Stimulated activated CD4-positive, alpha-beta T cell treated with anti-CD3 and anti-CD28 coated beads, Interleukin-15, amount 100 ng/mL, for 48 hours (primary cell): ENCODE results near the gene GSK3B.

Source experiments
- DNase-seq, 2 donors: peaks; one replicate each; pipeline ENCODE4 v3.0.0-alpha.2; 2020; ENCODE audit warnings: low read depth in 2 of 2

GSK3B gene

DNA sequence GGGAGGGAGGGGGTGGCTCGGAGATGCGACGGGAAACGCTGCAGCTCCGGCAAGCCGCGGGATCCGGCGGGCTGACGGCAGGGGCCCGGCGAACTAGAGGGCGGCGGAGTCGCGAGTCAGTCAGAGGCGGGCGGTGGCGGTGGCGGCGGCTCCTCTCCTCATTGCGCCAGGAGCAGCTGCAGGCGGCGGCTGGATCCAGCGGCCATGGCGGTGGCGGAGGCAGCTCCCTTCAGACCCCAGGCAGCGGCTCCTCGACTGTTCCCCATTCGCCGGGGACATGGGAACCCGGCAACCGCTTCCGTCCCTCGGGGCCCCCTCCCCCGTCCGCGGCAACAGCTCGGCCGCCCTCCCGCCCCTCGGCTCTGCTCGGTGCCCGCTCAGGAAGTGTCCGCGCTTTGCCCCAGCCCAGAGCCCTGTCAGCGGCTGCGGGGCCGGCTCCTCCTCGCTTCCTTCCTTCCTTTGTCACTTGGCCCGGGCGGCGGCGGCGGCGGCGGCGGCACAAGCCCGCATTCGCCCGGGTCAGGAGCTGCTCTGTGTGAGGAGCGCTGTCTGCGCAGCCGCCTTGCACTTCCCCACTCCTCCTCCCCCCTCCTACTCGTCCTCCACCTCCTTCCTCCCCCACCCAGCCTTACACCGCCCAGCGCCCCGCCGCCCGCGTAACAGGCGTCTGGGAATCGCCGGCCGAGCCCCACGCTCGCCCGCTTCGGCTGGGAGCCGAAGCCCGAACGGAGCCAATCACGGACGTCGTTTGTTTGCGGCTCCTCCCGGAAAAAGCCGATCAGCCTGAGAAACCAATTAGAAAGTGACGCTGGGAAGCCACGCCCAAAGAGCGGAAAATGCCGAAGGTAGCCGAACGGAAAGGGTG lies at the start of gene GSK3B:
Gene GSK3B (minus strand): TSS at position 537 of the 865 bp plus-strand sequence. CDS start 1,013 bp downstream, outside the sequence.
- peak; percentile 63 to 64 for DNase-seq

DNA sequence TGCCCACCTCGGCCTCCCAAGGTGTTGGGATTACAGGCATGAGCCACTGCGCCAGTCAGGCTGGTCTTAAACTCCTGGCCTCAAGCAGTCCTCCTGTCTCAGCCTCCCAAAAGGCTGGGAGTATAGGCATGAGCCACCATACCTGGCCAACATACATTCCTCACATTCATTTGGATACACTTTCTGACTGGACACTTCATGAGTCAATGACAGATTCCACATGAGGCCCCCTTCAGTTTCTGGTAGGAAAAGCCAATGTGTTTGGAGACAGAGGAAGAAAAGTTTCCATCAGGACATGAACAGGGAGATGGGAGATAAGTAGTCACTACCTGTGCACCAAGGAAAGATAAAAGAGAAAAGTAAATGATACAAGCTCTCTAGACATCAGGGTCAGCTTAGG lies 49.4 kb upstream of the GSK3B start:
- DNase-seq: no peak

DNA sequence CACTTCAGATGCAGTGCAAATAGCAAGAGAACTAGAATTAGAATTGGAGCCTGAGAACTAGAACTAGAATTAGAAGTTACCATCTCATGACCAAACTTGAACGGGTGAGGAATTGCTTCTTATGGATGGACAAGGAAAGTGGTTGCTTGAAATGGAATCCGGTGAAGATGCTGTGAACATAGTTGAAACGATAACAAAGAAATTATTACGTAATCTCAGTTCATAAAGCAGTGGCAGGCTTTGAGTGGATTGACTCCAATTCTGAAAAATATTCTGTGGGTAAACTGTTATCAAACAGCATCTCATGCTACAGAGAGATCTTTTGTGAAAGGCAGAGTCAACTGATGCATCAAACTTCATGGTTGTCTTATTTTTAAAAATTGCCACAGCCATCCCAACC lies 48.0 kb upstream of the GSK3B start:
- no peak for DNase-seq

DNA sequence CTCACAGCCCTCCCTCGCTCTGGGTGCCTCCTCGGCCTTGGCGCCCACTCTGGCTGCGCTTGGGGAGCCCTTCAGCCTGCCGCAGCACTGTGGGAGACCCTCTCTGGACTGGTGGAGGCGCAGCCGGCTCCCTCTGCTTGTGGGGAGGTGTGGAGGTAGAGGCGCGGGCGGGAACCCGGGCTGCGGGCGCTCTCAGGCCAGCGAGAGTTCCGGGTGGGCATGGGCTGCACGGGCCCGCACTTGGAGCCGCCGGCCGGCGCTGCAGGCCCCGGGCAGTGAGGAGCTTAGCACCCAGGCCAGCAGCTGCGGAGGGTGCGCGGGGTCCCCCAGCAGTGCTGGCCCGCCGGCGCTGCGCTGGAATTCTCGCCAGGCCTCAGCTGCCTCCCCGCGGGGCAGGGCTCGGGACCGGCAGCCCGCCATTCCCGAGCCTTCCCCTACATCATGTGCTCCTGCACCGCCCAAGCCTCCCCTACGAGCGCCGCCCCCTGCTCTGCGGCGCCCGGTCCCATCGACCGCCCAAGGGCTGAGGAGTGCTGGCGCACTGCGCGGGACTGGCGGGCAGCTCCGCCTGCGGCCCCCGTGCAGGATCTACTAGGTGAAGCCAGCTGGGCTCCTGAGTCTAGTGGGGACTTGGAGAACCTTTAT lies 46.0 kb upstream of the GSK3B start:
- no peak for DNase-seq

DNA sequence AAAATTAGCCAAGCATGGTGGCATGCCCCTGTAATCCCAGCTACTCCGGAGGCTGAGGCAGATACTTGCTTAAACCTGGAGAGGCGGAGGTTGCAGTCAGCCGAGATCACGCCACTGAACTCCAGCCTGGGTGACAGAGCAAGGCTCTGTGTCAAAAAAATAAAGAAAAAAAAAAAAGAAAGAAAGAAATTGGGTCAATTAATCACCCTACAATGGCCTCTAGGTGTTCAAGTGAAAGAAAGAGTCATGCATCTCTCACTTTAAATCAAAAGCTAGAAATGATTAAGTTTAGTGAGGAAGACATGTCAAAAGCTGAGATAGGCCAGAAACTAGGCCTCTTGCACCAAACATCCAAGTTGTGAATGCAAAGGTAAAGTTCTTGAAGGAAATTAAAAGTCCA lies 44.9 kb upstream of the GSK3B start:
- no peak for DNase-seq

DNA sequence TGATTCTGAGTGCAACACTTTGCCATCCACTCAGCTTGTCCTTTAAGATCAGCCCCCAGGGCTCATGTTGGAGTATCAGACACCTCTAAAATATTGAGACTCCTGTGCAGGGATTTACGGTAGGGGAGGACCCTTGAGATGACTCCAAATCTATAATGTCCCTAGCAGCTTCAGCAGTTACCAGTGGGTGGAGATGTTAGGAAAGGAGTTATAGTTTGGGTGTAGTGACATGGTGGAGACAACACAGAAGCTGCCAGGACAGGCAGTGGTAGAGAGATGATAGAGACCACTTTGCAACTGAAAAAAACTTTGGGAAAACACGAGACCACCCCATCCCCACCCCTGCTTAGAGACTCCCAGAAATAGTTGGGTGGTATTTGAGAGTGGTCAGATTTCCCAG lies 43.3 kb upstream of the GSK3B start:
- no peak for DNase-seq

DNA sequence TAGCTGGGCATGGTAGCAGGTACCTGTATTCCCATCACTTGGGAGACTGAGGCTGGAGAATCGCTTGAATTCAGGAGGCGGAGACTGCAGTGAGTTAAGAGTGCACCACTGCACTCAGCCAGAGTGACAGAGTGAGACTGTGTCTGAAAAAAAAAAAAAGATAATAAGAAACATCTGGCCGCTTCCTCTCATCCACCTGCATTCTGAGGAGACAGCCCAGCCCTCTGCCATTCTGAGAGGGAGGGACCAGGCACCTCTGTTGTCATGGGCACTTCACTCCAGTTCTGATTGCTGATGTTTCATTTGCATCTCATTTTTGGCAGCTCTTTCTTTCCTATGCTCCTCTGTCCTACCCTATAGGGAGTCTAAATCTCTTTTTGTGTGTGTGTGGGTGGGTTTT lies 36.4 kb upstream of the GSK3B start:
- no peak for DNase-seq

DNA sequence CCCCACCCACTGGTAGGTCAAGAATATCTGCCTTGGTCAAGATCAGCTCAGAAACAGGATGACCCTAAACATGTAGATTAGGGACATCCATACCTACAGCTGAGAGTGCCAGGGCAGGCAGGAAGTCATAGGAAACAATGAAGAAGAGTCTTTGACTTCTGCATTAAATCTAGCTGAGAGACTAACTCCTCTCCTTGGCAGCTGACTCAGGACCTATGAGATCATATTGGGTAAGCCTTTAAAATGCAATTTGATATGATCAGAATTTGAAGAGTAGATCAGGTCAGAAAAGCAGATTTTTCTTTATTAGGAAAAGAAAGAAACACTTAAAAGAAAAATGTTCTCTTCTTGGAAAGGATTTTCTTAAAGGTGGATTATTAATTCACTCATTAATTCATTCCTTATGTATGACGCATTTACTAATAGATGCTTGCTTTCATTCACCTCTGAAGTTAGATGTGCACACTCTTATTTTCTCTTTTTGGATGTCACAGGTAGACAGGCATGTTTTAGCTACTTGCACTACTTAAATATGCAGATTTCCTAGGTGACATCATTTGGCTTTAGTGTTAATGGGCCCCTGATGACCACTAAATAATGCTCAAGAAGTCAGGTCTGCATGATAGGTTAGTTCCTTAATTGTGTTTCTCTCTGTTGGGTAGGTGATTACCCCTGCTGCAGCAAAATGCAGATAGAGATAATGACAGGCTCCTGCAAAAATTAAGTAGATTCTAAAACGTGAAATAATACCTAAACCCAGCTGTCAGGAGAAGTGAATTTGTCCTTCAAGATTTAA lies 35.7 kb upstream of the GSK3B start:
- no peak for DNase-seq

DNA sequence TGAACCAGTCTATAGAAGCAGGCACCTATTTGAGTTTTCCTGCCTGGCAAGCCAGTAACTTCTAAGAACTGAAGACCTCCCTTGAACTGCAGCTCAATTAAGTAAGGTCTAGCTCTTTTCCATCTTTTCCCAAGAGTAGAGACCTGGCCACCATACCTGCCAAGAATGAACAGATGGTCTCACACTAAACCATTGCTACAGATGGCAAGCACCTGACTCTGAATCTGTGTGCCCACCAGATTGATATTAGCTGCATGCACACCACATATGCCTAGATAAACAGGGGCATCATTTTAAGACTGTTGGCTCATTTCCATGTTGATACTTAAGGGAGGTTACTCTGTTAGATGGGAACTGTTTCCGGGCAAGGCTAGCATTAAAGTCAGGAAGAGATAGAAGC lies 34.8 kb upstream of the GSK3B start:
- DNase-seq: no peak

DNA sequence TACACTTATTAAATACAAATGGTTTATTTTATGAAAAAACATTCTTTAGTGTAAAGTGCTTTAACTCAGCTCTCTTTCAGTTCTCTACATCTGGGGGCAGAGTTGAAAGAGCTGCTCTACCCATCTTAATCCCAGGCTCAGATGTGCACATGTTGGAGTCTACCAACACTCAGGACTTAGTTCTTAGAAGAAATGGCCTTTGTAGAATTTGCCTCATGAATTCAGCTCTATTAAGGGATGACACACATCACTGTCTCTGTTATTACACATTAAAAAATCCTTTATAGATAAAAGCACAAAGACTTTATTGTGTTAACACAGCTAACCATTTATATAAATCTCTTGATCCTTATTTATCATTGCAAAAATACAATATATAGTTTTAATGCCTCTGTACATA lies 31.7 kb upstream of the GSK3B start:
- DNase-seq: no peak

DNA sequence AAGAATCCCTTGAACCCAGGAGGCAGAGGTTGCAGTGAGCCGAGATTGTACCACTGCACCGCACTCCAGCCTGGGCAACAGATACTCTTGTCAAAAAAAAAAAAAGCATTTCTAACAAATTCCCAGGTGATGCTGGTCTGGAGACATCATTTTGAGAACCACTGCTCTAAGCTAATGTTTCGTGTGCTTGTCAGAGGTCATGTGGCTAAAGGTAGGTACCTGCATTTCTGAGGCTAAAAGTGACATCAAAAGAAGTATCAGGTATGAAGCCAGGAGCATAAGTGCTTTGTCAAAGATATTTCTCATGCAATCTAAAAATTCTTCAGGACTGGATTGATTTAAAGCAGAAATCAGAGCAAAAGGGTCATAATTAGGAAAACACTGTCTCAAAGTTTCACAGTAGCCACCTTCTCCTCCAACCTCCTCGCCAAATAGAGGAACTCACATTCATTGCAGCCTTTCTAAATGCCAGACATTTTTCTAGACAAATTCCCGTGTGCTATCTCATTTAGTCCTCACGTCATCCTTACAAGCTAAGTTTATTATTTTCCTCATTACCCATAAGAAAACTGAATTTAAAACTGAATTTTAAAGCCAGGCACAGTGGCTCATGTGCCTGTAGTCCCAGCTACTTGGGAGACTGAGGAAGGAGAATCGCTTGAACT lies 25.7 kb upstream of the GSK3B start:
- DNase-seq: no peak

DNA sequence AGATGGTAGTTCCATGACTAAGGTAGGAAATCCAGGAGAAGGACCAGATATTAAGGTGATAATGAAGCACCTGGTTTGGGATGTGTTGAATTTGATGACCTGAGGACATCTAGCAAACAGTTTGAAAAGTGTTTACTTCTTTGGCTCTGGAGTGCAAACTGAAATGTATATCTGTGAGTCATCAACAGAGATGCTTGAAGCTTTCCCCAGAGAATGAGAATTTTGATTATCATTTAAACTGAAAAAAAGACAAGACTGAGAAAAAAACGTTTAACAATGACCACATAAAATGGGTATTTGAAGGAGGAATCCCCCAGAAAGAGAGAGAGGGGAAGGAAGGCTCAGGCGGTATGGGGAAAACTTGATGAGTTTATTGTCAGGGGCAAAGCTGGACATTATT lies 20.7 kb upstream of the GSK3B start:
- DNase-seq: no peak

DNA sequence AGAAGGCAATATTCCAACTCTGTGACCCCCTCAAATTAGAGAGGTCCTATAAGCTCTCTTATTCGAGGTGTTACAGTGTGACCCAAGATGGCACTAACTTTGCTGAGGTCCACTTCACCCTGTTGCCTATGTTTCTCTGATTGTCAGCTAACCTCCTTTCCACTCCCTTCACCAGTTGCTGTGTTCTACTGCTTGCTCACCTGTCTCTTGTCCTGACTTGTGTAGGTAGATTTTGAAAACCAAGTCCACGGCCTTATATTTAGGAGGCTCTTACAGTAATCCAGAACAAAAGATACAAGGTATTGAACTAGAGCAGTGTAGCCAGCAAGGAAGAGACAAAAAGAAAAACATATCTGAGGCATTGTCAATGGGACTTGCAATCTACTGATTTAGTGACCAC lies 20.1 kb upstream of the GSK3B start:
- no peak for DNase-seq

DNA sequence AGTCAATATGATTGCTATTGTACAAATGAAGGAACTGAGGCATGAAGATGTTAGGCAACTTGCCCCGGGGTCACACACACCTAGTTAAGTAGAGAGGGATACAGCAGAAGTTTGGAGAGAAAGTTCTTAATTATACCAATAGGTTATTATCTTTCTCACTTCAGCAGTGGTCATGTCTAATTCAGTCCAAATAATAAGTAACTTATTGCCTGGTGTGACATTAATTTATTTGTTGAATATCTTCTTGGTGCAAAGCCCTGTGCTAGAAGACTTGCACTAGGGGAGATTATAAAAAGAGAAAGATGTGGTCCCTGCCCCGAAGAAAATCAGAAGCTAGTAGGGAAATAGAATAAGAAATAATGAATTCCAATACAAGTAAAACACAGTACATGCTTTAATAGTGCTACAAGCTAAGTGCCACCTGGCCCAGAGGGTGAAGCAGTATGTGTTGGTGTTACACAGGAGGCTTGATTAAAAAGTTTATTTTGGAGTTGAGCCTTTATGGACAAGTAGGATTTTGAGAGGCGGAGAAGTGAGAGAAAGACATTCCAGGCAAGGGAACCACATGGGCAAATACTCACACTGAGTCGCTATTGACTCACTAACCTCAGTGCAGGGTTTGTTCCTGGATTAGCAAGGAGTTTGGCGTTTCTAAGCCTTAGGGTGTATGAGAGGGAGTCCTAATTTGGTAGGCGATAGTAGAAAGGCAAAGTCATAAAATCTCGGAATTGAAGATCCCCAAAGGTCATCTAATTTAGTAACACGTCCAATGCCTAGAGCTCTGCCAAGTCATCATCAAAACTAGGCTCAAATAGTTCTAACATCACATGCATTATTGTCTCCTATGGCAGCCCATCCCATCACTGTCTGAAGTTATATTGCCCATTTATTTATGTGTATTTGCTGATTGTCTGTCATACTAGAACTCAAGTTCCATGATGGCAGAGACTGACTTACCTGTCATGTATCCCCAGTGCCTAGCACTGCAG lies 19.2 kb upstream of the GSK3B start:
- DNase-seq: no peak

DNA sequence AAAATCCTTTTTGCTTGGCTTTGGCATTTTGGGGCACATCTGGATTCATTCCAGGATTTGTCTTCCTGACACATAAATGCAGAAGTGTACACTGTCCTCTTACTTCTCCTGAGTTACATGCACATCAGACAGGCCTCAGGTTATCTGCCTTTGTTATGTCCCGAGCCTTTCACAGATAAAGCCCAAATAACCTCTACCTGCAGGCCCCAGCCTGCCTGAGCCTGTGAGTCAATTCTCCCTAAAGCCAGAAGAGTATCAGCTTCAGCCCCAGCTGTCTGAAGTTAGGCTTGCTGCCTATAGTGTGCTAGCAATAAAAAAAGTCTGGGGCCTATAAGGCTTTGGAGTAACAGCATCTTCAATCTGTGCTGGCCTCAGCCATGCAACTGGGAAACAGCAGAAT lies 17.7 kb upstream of the GSK3B start:
- DNase-seq: no peak

DNA sequence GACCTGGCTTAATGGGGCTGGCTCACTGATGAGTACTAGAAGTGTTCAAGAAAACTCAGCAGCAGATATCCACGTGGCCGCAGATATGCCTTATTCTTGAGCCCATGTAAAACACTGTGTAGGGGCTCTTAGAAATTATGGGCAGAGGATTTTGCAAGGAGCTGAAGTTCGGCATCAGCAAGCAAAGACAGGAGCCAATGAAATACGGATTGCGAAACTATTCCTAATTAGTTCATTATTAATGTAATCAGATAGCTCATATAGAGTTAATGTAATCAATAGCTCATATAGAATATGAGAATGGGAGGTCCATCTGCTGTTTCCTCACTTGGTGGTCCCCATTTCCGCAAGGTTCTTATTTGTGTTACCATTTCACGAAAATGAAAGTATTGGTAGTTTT lies 9.0 kb upstream of the GSK3B start:
- no peak for DNase-seq

DNA sequence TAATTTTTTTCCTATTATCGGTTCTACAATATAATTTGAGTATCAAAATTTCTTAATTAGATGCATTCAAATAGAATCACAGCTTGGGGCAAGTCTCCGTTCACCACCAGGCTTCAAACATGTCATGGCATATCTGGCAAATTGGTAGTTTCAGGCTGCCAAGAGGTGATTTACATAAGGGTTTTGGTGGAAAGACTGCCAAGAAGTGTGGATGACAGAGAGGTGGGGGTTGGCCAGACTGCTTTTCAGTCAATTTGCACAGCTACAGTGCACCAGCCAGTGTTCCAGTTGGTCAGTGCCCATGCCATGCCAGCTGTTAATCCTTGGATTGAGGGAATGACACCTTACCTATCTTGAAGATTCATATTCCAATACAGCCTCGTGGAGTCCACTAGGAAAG lies 8.4 kb upstream of the GSK3B start:
- no peak for DNase-seq

DNA sequence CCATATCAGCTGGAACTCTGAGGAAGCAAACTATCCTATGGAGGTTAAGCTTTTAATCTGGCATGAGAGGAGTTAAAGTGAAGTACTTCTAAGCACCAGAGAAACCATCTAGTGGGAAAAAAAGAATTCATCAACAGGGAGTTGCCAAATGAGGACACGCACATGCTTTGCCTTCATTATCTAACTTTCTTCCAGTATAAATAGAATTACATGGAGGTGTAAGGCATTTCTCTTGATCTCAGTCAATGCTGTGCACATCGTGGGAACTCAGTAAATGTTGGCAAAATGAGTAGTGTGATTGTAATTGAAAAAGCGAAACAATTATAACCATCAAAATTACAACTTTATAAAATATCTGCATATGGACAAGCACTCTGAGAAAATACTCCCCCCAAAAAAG lies 8.0 kb upstream of the GSK3B start:
- no peak for DNase-seq

DNA sequence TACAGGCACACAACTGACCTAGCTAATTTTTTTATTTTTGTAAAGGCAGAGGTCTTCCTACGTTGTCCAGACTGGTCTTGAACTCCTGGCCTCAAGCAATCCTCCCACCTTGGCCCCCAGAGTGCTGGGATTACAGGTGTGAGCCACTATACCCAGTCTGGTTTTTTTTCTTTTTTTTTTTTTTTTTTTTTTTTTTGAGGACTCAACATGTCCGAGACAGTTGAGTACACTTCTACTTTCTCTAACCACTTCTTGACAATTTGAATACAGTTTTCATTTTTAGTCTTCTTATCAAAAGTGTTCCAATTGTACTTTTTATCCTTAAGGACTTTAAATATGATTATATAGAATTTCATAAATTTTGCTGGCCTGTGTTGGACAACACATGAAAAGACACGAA lies 7.4 kb upstream of the GSK3B start:
- no peak for DNase-seq

DNA sequence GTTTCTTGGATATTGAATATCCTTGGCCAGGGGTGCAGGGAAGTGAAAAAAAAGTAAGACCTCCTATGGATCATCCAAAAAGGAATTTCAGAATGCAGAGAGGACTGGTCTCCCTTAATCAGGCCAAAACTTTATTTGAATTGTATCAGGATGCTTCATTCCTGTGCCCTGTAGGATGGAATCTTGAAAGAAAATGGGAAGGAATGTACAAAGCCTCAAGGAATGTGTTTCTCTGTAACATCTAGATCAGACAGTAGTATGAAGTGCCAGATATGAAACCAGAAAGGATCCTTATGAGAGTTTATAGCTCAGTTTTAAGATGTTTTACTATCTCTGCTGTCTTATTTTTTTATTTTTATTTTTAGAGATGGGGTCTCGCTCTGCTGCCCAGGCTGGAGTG lies 6.5 kb upstream of the GSK3B start:
- no peak for DNase-seq

DNA sequence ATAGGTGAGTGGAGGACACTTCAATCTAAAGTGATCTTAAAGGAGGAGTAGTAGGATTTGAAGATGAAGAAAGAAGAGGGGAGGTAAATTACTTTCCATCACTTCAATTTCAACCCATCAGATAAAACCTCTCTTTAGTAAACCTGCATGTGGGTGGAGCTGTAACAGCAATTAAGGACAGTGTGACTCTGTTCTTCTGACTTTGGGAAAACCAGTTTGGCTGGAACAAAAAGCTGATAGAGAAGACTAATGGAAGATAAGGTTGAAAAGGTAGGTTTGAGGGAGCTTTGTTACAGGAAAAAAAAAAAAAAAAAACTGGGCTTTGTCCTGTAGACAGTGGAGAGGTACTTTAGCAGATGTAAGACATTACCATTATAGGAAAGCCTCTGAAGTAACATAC lies 4.5 kb upstream of the GSK3B start:
- DNase-seq: no peak
